ENCODE measurements around the gene METTL24.
"Not testable (repeated sequence)": the region's sequence is repeated elsewhere in the genome, so short reads cannot be mapped to it uniquely, and the experiment has no call there.

METTL24 gene

DNA sequence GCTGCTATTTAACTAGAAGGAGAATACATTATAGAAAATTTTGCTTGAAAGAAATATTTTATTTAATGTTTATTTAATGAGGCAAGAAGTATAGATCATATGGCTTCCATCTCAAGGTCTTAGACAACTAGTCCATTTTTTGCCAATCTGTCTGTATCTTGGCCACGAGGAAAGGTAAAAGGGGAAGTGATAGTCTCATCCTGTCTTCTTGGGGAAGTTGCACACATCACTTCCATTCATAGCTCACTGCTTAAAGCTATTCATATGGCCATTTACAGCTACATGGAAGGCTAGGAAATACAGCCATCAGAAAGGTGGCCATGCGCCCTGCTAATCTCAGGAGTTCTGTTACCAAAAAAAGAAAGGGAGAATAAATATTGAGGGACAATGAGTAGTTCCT, 50.8 kb downstream of the METTL24 start:
- peak; percentile 11 for DNase-seq

DNA sequence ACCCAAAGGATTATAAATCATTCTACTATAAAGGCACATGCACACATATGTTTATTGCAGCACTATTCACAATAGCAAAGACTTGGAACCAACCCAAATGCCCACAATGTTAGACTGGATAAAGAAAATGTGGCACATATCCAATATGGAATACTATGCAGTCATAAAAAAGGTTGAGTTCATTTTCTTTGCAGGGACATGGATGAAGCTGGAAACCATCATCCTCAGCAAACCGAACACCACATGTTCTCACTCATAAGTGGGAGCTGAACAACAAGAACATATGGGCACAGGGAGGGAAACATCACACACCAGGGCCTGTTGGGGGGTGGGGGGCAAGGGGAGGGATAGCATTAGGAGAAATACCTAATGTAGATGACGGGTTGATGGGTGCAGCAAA, 52.3 kb downstream of the METTL24 start:
- DNase-seq, result not testable (repeated sequence)

DNA sequence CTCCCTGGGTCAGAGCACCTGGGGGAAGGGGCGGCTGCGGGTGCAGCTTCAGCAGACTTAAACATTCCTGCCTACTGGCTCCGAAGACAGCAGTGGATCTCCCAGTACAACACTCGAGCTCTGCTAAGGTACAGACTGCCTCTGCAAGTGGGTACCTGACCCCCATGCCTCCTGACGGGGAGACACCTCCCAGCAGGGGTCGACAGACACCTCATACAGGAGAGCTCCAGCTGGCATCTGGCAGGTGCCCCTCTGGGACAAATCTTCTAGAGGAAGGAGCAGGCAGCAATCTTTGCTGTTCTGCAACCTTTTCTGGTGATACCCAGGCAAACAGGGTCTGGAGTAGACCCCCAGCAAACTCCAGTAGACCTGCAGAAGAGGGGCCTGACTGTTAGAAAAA, 54.5 kb downstream of the METTL24 start:
- not testable (repeated sequence) for DNase-seq

DNA sequence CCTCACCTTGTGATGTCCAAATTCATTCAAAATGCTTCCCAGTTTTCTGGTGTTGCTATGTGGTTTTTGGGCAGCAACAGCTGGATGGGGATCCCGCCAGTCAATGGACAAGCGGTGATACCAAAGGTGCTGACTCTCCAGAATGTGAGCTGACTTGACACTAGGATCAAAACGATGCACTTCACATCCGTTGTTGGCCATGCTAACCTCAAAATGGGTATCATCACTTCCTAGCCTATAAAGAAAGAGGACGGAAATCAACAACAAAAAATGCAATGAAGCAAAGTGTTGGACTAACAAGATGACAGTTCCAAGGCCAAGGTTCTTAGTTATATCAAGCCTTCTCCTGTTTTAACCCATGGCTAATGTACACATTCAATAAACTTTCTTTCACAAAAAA, 59.2 kb downstream of the METTL24 start:
- DNase-seq, result no peak

DNA sequence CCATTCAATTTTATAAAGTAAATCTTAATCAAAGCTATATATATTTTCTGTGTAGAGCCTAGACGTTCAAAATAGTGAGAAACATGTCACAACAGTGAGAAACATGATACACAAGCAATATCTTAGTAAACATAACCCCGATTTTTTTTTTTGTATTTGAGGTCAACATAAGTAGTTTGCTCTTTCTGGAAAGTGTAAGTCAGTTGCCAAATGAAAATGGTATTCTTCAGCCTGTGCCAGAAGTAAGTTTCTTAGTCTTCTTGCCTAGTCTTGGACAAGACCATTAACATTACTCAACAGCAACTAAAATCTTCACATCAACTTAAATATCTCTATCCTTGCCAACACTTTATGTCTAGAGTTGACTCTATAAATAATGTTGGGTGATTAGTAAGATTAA, 59.7 kb downstream of the METTL24 start:
- no peak for DNase-seq

DNA sequence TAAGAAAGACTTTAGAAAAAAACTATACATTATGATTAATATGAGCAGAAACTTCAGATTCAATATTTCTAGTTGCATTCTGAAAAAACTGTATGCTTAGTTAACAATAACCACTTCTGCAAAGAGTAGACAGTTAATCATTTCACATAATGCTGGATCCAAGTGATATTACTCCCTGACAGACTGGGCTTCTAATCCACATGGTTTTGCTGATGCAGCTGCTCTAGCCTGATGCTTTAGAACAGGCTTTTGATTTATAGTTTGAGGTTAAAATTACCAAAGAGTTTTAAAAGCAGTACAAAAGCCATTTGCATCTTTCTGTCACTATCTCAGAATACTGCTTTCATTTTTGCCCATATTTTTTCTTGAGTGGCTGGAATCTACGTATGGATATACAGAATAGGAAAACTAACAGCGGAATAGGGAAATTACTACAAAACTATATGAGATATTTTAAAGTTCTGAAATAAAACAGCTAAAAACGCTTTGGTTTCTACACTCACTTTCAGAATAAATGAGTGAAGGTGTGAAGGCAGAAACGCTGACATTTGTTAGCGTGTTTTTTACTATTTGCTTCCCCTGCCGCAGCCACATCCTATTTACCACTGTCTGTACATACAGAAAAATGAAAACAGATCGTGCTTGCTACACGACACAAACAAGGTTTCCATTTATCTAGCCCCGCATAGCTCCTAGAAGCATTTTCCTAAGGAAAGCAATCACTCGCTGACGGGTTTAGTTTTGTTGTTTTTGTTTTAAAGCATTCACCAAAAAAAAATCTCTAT, 61.7 kb downstream of the METTL24 start:
- no peak for DNase-seq

DNA sequence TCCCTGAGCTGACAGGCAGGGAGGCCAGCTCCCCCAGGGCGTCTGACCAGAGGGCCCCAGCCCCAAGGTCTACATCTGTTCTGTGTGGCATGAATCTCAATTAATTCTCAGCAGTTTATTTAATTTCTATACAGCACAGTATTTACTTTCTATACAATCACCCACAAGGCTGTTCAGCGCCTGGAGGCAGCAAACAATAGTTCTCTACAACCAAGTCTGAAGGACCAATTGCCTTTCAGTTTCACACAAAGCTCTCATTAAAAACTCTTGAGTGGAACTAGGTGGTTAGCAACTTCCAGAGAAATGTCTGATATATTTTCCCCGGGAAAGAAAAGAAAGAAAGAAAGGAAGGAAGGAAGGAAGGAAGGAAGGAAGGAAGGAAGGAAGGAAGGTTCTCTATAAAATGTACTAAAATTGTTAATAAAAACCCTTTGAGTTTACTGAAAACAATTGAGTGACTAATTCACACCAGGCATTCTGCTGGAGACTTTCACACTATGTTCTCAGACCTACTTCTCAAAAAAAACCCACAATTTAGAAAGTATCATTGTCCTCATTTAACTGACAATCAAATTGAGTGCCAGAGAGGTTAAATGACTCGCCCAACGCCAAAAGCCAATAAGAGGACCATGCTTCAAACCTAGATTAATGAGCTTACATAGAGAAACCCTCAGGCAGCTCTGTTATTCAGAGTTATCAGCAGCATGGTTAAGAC, 62.5 kb downstream of the METTL24 start:
- no peak for DNase-seq

DNA sequence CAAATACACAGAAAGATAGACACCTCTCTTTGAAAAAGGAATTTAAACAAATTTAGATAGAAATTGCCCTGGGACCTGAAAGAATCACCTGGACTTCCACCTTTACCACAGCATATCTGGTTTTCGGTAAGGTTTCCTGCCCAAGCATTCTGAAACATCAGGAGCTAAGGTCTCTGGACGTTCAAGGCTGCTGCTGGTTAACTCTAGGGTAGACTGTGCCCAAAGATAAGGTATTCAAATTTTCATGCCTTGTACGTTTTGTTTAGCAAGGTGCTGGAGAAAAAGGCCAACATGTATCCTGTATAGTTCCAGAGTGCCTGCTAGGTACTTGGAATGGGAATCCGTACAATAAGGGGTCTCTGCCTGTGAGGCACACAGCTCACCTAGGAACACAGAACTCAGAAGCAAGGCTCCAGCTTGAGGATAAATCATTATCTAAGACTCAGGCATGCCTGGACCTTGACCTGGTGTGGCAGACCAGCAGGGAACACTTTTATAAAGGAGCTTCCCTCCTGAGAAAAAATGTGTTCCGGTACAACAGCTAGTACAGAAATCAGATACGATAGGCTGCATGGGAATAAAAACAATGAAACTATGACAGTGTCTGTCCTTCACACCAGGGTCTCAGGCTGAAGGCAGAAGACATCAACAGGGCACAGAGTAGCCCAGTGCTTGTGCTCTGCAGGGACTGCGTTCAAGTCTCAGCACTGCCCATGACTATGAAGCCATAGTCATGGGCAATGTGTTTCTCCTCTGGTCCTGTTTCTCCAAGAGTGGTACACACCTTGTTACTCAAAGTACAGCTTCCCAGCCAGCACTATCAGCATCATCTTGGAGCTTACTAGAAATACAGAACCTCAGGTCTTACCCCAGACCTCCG, 70.4 kb downstream of the METTL24 start:
- DNase-seq, result no peak

DNA sequence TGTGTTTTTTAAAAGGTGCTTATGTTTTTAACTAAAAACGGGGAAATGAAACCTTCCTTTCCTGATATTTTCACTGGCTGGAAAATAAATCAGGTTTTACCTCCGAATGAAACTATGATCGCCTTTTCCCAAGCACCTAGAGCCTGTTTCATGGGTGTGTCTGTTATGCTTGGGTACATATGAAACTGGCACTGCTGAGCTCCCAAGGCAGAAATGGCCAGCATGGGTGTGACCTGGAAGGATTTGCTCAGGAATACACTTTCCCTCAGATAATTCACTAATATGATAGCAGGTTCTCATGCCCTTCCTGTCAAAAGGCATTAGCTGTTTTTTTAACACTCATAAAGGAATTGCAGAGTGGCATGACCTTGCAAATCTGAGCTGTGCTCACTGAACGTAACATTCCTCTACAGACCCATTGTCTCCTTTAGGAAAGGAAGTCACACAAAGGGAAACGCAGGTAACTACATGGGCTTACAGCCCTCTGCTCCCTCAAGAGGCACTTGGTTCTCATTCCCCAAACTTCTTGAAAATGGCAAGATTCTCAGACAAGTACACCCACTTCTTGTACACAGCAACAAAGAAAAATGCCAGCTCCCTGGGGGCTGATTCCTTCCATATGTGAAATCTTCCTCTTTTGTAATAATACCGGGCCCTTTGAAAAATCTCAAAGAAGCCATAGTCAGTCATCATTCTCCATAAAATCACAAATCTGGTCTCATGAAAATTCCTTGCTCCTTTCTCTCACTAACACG, 72.7 kb downstream of the METTL24 start:
- no peak for DNase-seq

DNA sequence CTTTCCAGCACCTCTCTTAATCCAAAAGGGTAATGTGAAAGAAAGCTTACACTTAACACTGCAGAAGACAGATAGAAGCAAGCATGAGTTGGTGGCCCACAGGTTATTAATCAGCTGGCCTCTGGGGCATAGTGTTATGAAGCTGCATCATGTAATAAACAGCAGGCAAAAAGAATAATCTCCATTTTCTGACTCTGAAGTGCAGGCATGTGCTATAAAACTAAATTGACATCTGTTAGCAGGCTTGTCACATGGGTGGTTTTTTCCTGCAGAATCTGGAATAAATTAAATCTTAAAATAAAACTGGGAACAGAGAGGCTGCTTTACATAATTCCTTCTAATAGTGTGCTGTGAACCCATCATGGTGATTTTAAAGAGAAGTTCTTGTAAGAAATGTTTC, 73.3 kb downstream of the METTL24 start:
- no peak for DNase-seq

DNA sequence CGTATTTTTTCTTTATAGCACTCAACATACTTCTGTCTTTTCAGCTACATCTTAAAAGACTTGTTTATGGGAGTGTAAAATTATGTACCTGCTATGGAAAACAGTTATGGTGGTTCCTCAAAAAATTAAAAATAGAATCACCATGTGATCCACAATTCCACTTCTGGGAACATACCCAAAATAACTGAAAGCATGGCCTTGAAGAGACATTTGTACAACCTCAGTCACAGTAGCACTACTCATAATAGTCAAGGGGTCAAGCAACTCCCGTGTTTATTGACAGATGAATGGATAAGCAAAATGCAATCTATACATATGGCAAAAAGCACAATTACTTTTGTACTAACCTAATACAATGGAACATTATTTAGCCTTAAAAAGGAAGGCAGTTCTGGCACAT, 74.5 kb downstream of the METTL24 start:
- no peak for DNase-seq

DNA sequence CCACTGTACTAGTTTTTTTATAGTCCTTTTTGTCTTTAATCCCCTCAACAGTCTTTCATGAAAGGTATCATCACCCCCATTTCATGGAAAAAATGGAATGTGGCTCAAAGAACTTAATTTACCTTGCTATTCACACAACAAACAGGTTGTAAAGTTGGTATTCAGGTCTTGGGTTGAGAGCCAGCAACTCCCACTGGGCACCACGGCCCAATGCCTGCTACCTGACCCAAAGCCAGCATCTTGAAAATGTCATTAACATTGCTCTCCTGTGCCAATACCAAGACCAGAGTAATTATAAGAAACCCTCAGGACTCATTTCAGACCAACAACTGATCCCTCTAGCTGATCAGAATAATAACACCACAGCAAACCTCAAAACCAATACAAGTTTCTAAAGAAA, 75.7 kb downstream of the METTL24 start:
- no peak for DNase-seq

DNA sequence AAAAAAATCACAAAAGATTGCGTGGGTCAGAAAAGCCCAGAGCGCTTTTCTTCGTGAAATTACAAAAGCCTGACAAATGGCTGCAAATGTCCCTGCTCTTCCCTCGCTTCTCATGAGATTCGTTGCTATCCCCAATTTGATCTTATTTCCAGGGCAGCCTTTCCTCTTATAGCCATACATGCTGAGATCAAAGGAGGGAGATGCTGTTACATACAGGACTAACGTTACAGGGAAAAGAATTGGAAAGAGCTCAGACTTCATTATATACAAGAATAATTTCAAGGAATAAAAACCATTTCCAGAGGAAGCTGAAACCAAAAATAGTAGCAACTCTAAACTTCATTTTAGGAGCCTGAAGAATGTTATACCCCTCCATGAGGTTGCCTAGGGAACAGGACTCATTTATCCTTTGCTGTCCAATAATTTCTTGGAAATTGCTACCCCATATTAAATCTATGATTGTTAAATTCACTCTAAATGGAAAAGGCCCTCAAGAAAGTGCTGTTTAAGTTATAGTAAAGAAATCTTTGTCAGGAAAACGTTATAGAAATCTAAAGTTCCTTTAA, 81.0 kb downstream of the METTL24 start:
- no peak for DNase-seq

DNA sequence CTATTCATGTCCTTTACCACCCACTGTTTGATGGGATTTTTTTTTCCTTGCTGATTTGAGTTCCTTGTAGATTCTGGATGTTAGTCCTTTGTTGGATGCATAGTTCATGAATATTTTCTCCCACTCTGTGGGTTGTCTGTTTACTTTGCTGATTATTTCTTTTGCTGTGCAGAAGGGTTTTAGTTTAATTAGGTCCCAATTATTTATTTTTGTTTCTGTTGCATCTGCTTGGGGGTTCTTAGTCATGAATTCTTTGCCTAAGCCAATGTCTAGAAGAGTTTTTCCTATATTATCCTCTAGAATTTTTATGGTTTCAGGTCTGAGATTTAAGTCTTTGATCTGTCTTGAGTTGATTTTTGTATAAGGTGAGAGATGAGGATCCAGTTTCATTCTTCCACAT, 85.4 kb downstream of the METTL24 start:
- not testable (repeated sequence) for DNase-seq

DNA sequence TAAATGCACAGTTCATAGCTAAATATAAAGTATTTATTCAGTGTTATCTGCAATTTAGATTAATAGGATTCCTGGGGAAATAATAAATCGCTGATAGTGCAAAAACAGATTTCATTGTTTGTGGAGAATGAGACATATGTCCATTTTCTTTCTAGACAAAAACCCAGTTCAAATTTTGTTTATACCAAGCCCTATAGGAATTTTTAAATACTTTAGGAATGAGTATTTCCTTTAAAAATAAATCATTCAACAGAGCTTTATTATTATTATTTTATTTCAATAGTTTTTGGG, 86.5 kb downstream of the METTL24 start:
- DNase-seq, result no peak

DNA sequence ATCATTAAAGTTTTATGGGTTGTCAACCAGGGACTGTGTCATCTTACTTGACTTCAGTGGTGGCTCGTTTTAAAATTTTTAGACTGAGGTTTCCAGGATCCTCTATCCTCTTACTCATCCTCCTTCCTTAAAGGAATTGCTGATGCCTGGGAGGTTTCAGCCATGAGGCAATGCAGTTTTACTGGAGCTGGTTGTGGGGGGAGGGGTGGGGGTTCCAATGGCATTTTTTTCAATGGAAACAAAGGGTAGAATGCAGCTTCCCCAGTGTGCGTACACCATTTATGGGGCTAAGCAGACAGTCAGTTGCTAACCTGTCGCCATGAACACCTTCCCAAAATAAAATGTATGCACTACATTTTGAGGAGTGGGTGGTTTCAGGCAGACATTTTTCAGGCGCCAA, 88.0 kb downstream of the METTL24 start:
- no peak for DNase-seq

DNA sequence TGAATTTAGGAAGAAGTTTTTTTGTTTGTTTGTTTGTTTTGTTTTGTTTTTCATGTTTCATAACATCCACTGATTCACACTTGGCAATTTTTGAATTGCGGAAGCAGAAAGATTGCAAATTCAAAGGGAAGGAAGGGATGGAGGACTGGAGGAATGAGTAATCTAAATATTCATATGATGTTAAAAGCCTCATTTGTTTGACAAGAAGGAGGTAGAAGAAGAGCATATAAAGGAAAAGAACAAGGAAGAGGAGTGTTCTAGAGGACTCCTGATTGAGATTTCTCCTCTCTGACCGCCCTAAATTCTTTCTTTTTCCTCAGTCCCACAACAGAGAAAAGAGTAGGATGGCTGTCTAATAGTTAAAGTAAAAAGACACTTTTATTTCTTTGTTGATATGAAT, 88.5 kb downstream of the METTL24 start:
- DNase-seq, result no peak

DNA sequence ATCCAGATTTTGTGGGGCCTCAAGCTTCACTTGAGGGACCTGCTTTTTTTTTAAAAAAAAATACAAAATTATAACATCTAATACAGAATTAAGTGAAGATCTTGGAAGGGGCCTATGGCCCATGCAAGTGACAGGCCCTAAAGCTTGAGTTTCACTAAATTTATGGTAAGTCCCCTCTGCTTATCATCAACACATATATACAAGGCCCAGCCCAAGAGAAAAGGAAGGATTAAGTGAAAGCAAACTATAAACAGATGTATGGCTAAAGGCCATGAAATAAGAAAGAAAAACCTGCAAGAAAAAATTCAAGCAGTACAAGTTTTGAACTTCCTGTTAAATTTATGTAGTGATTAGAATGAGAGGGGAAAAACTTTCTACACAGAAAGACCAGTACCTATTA, 91.2 kb downstream of the METTL24 start:
- no peak for DNase-seq

DNA sequence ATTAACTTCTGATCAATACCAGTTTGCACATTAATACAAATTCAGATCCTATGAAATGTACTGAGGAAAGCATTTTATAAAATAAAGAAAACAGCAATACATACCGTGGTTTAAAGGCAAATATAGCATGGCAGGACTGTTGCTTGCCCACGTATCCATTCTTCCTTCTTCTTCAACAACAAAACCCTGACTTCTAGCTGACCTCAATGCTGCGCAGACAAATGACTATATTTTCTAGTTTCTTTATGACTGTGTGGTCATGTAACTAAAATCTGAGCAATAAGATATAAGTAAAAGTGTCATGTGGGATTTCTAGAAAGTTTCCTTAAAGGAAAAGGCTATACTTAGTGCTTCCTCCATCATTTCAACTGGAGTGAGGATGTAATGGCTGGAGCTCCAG, 92.9 kb downstream of the METTL24 start:
- DNase-seq, result no peak

DNA sequence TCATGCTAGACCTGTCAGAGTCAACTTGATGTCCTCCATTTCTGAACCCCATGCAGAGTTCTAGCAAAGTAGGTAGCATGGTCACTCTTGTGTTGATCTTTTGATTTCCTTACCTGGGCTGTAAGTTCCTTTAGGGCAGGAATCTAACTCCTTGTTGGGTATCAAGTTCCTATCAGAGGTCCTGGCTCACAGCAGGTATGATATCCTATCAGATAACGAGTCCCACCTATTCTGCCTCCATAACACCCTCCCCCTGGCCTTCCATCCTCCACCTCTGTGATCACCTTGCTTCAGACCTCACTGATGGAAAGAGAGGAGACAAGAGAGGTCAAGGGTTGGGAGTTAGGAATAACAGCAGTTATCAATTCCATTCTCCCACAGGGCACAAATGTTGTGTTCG, 101.8 kb downstream of the METTL24 start:
- DNase-seq, result no peak

DNA sequence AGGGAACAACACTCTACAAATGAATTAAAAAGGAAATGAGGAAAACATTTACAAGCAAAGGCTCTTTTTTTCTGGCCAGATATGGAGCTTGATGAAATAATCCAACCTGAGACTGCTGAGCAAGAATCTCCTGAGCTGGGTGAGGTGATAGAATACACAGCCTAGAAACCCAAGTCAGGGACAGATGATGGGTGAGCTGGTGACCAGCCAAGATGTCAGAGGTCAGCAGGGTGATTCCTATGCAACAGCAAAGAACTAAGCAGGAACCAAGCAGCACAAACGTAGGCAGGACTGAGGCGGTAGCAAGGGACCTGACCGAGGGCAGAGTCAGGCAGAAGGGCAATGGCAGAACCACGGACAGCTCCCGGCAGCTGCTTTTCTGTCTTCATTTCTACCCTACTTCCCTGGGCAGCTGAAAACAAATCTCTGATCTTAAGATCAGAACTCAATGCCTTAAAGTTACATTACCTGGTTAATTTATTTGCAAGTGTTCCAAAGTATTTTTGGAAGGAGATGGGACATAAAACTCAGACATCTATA, 102.9 kb downstream of the METTL24 start:
- DNase-seq, result peak; percentile 22

DNA sequence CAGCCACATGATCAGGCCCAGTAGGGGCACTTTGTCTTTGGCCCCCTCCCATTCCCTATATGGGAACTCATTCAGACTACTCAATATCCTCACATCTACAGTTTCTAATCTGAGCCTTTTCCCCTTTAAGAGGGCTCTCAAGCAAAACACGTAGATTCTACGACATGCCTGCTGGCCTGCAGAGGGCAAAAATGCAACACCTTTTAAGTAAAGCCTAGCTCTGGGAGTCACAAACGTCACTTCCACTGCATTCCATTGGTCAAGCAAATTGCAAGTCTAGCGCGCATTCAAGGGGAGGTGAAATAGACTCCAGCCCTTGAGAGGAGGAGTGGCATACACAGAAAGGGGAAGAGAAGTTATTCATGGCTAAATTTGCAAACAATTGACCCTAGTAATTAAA, 107.3 kb downstream of the METTL24 start:
- no peak for DNase-seq

DNA sequence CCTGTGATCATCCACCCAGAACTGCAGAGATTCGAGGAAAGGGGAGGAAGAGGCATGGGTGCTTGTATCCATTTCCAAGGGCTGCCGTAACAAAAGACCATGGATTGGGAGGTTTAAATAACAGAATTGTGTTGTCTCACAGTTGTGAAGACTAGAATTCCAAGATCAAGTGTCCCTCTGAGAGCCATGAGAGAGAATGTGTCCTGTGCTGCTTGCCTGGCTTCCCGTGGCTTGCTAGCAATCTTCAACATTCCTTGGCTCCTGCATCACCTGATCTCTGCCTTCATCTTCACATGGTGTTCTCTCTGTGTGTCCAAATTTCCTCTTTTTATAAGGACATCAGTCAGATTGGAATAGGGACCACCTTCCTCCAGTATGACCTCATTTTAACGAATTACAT, 108.1 kb downstream of the METTL24 start:
- DNase-seq, result no peak
